Epithelial cell of esophagus (primary cell): ENCODE results near the gene KNTC1.
"Not testable (repeated sequence)": the region's sequence is repeated elsewhere in the genome, so short reads cannot be mapped to it uniquely, and the experiment has no call there.

Experiments used
- DNase-seq: peaks from one replicate; pipeline ENCODE4 v3.0.0; 2010; ENCODE audit warnings: low read depth
- H3K4me3 ChIP-seq: 2 replicates; pipeline ENCODE4 v1.5.1; 2011; ENCODE audit warnings: mild to moderate bottlenecking, low read length, control low read depth
- CTCF ChIP-seq: IDR thresholded peaks from 2 replicates; pipeline ENCODE4 v1.5.1; 2011; ENCODE audit warnings: low read depth, mild to moderate bottlenecking, low read length, control low read depth, inconsistent platforms; ENCODE audit not compliant: insufficient read depth; ENCODE audit errors: missing control alignments

Gene KNTC1

GRCh38 chr12:122615780-122616179 is 88.7 kb downstream of the KNTC1 start:
- H3K4me3 ChIP-seq = no peak overlapping the region
- no peak for TF ChIP-seq CTCF
- DNase-seq = no peak

- DNase-seq = no peak
- no peak for TF ChIP-seq CTCF
- no peak overlapping the region for H3K4me3 ChIP-seq
Observed at GRCh38 chr12:122635471-122635870, 108.4 kb downstream of the KNTC1 start.

GRCh38 chr12:122643207-122643805 is 116.3 kb downstream of the KNTC1 start:
- no peak overlapping the region for H3K4me3 ChIP-seq
- no peak for DNase-seq
- no peak for TF ChIP-seq CTCF

GRCh38 chr12:122646517-122647217 is 119.6 kb downstream of the KNTC1 start:
- peak; percentile 77 for DNase-seq
- TF ChIP-seq CTCF = no peak
- H3K4me3 ChIP-seq = no peak overlapping the region

- no peak overlapping the region for H3K4me3 ChIP-seq
- TF ChIP-seq CTCF = no peak
- peak; percentile 79 for DNase-seq
Observed at GRCh38 chr12:122651520-122652224, 124.6 kb downstream of the KNTC1 start.

GRCh38 chr12:122653291-122653690 is 126.2 kb downstream of the KNTC1 start:
- DNase-seq, H3K4me3 ChIP-seq: not testable (repeated sequence)

GRCh38 chr12:122656298-122656697 is 129.2 kb downstream of the KNTC1 start:
- no peak for TF ChIP-seq CTCF
- no peak overlapping the region for H3K4me3 ChIP-seq
- DNase-seq = peak; percentile 35
